ENCODE results near the gene ASXL1. TPM values are rescaled to one million over a fixed set of nuclear protein-coding genes. Genes with fewer than 3 reads are reported as not detected.

ASXL1 gene
- polyA plus RNA-seq, 2 of the 4 experiments (the other 2 are of a cell fraction), result 35.7 to 36.0 TPM

- no peak for TF ChIP-seq E2F6 (IDR thresholded peaks at IDR 0.05; ENCODE audit: borderline replicate concordance, low read depth)
- TF ChIP-seq MAFK (IDR thresholded peaks at IDR 0.05; ENCODE audit: partially characterized antibody), result no peak
- TF ChIP-seq HOXB5 (CRISPR knock-in tag; IDR thresholded peaks at IDR 0.05), result no peak
- TF ChIP-seq CEBPB (IDR thresholded peaks at IDR 0.05), result no peak
- TF ChIP-seq HEYL (CRISPR knock-in tag; IDR thresholded peaks at IDR 0.05), result no peak
Measured at GRCh38 chr20:32466739-32467505, 108.8 kb downstream of the ASXL1 start (continued).

- peaks cover 62% of the 10 kb centered on the region for H3K4me1 ChIP-seq
Measured at GRCh38 chr20:32467506-32468312, 109.6 kb downstream of the ASXL1 start.

GRCh38 chr20:32468313-32468640 lies 110.1 kb downstream of the ASXL1 start:
- DNase-seq (ENCODE audit: low read depth in 1 of 2, low spot score in 1 of 2) (no peak), ATAC-seq (no peak), FAIRE-seq (no peak)
- H3K4me2 ChIP-seq, result no peak overlapping the region
- peak overlapping the region in 1 of 2 experiments; percentile 46; a peak in 3 of 6 replicates for H3K27ac ChIP-seq
- CTCF ChIA-PET, result interaction anchor here (0.6 to 3.1 kb wide), 8 partner anchors 8 to 425 kb away, joined by 3 to 33 read pairs (median 3); no protein-coding TSS in a partner anchor
- H3K4me1 ChIP-seq, result peaks cover 64% of the 10 kb centered on the region
- TF ChIP-seq ATOH8 (CRISPR knock-in tag; IDR thresholded peaks at IDR 0.05; ENCODE audit: low read depth) (no peak), PBX3 (IDR thresholded peaks at IDR 0.05) (no peak), ESRRA (IDR thresholded peaks at IDR 0.05; ENCODE audit: borderline replicate concordance, low read length) (no peak), BCL3 (IDR thresholded peaks at IDR 0.05) (no peak), NPAS2 (CRISPR knock-in tag; IDR thresholded peaks at IDR 0.05; ENCODE audit: borderline replicate concordance) (no peak), FOXS1 (CRISPR knock-in tag; IDR thresholded peaks at IDR 0.05) (no peak), POLR2AphosphoS2 (conservative IDR thresholded peaks at IDR 0.05; ENCODE audit: low read length) (no peak)
- POLR2A ChIA-PET, result no interaction called here
- no peak overlapping the region for H3K4me3 ChIP-seq
- no peaks in the 10 kb centered on the region for H3K9me3 ChIP-seq
- WGBS (ENCODE audit: missing lambda C conversion rate), result 84% methylated on average over 6 of the region's 6 CpGs

More at GRCh38 chr20:32467506-32468312, 109.6 kb downstream of the ASXL1 start:
- FAIRE-seq (no peak), DNase-seq (ENCODE audit: low read depth in 1 of 2, low spot score in 1 of 2) (no peak), ATAC-seq (no peak)
- ChIA-PET POLR2A (no interaction called here), CTCF (interaction anchor here (0.6 to 3.1 kb wide), 9 partner anchors 9 to 425 kb away, joined by 3 to 33 read pairs (median 3); no protein-coding TSS in a partner anchor)
- 91% methylated on average over 6 of the region's 12 CpGs for WGBS (ENCODE audit: missing lambda C conversion rate)
- H3K4me2 ChIP-seq, result no peak overlapping the region
- no peak for TF ChIP-seq CBX2 (IDR thresholded peaks at IDR 0.05; ENCODE audit: borderline replicate concordance, low read depth)
- TF ChIP-seq TP53 (CRISPR knock-in tag; IDR thresholded peaks at IDR 0.05), result no peak
- no peak for TF ChIP-seq USF2 (IDR thresholded peaks at IDR 0.05)
- no peaks in the 10 kb centered on the region for H3K9me3 ChIP-seq
- H3K4me3 ChIP-seq, result no peak overlapping the region
- H3K27ac ChIP-seq, result peak overlapping the region in 1 of 2 experiments; percentile 46; a peak in 3 of 6 replicates
